Raji (cell line): Measurements from ENCODE around the gene GSC2.

Experiments used
- POLR2A ChIP-seq: IDR thresholded peaks from 2 replicates; pipeline ENCODE4 v1.6.1; 2011; ENCODE audit warnings: low read depth, low read length, control low read depth; ENCODE audit not compliant: insufficient read depth

The GSC2 gene

DNA sequence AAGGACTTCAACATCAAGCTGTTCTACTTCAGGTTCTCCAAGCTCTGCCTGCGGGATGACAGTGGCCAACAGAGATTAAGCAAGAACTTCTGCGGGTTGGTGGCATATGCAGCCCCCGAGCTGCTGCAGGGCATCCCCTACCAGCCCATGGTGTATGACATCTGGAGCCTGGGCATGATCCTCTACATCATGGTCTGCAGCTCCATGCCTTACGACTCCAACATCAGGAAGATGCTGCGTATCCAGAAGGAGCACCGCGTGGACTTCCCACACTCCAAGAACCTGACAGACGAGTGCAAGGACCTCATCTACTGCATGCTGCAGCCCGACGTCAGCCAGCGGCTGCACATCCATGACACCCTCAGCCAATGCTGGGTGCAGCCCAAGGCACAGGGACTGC is 25.1 kb downstream of the GSC2 start:
- TF ChIP-seq POLR2A = no peak

DNA sequence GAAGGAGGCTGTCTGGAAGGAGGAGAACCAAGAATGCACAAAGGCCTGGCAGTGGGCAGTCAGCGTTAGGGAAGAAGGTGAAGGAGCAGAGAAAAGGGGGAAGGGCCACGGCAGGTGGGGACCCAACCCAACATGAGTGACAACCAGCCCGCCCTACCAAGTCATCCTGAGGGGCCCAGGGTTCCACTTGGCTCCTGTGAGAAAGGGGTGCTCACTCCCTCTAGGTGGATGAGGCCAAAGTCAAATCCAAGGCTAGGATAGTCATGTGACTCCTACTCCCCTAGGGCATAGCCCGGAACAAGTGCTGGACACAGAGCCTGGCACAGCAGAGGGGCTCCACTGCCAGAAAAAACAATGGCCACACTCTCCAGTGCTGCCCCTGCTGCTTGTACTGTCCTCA is 25.7 kb downstream of the GSC2 start:
- TF ChIP-seq POLR2A = no peak

GRCh38 chr22:19123936-19124335 is 26.2 kb downstream of the GSC2 start:
- TF ChIP-seq POLR2A = no peak

GRCh38 chr22:19122752-19123492 is 27.2 kb downstream of the GSC2 start:
- no peak for TF ChIP-seq POLR2A

- TF ChIP-seq POLR2A = peak; percentile 90
These were observed 27.8 kb downstream of the GSC2 start, which contains the start of gene DGCR2 for GRCh38 chr22:19122143-19122751. Gene DGCR2, minus strand, starts transcription at chr22:19122412. Its CDS starts 206 bp downstream, at chr22:19122206.

GRCh38 chr22:19121631-19122142 is 28.4 kb downstream of the GSC2 start:
- no peak for TF ChIP-seq POLR2A

- TF ChIP-seq POLR2A = no peak
These were observed 29.1 kb downstream of the GSC2 start for GRCh38 chr22:19120829-19121630.

GRCh38 chr22:19119949-19120348 is 30.1 kb downstream of the GSC2 start:
- no peak for TF ChIP-seq POLR2A

DNA sequence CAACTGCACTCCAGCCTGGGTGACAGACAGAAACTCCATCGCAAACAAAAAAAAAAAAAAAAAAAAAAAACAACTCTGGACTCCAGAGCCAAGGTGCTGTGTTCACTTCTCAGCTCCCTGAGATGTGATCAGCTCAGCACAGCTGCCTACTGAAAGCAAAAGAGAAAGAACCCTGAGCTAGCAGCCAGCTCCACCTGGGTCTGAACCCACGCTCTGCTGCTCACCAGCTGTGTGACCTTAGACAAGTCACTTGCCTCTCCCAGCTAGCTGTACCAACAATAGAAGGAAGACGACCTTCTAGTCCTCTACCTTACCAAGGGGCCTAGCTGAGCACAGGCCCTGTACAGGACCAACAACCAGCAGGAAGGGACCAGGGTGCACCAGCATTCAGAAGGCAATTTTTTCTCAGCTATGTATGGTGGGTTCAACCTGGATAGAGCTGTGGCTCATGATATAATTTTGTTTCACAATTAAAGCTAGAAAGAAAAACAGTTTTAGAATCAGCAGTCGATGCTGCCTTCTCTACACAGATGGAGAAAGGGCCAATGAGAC is 31.7 kb downstream of the GSC2 start:
- TF ChIP-seq POLR2A = peak; percentile 24; the same call in 1 of the 2 replicates

DNA sequence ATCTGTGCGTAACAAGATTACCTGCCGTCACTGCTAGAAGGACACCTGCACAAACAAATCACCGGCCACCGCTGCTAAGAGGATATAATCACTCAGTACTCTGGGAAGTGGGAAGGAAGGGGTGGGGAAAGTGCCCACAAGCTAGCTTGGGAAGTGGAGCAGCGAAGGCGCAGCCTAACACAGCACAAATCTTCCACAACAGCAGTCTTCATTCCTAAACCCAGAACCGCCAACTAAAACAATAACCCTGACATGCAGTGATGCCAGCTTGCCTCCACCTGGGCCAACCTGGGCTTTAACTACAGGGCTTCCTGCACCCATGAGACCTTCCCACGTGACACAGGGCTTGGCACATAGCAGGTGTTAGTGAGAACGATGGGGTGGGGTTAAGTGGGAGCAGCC is 33.0 kb downstream of the GSC2 start:
- no peak for TF ChIP-seq POLR2A

- no peak for TF ChIP-seq POLR2A
These were observed 34.5 kb downstream of the GSC2 start for GRCh38 chr22:19115628-19116027.

DNA sequence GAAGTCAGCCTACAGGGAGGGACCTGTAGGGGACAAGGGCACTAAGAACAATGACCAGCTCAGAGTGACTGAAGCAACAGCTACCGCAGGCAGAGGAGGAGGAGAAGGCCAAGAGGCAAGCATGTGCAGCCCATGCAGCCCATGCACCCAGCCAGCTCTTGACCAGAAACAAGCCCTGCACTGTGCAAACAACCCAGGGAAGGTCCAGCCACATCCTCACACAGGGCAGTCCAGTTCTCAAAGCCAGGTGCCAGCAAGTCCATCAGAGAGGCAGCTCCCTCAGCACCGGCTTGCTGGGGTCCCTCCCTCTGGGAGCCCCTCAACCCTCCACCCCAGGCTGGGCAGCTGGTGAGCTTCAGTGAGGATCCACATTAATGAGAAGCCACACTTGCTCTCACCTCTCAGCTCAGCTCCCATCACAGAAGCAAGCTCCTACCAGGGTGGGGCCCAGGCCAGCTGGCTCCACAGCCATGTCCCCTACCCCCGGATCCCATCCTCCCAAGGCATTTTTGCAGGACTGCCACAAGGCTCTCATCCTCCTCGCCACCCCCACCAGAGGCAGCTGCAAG is 35.0 kb downstream of the GSC2 start:
- TF ChIP-seq POLR2A = no peak

DNA sequence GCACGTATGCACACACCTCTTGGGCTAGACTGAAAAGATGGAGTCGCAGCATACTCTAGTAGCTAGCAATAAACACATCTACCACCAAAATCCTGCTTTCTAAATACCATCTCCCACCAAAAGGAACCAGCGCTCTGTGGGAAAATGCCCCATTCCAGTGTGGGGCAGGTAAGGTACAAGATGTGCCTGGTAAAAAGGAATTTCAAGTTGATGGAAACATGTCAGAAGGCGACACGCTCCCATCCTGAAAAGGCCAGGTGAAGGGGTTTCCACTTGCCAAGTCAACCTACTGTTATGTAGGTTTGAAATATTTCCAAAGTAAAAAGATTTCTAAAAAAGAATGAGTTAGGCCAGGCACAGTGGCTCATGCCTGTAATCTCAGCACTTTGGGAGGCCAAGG is 36.7 kb downstream of the GSC2 start:
- no peak for TF ChIP-seq POLR2A

DNA sequence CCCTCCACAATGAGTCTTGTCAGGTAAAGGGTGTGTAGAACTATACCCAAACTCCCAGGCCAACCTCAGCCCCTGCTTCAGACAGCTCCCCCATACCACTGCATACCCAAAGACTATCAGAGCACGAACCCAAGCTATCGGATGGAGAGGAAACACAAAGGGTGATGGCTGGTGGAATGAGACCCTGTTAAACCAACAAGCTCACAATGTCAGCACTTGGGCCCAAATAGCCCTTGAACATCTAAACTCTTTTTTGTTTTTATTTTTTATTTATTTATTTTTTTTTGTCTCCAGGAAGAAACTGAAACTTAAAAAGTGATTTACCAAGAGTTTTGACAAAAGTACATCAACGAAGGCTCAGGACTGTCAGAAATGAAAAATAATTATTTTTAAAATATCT is 38.5 kb downstream of the GSC2 start:
- no peak for TF ChIP-seq POLR2A

- no peak for TF ChIP-seq POLR2A
These were observed 39.0 kb downstream of the GSC2 start for GRCh38 chr22:19111140-19111539.
